Raji (cell line): Measurements from ENCODE around the gene AGAP1.

Experiments
- POLR2A ChIP-seq: IDR thresholded peaks from 2 replicates; pipeline ENCODE4 v1.6.1; 2011; ENCODE audit warnings: low read depth, low read length, control low read depth; ENCODE audit not compliant: insufficient read depth

AGAP1 gene

GRCh38 chr2:235600406-235600805 lies 106.6 kb downstream of the AGAP1 start:
- TF ChIP-seq POLR2A = no peak

DNA sequence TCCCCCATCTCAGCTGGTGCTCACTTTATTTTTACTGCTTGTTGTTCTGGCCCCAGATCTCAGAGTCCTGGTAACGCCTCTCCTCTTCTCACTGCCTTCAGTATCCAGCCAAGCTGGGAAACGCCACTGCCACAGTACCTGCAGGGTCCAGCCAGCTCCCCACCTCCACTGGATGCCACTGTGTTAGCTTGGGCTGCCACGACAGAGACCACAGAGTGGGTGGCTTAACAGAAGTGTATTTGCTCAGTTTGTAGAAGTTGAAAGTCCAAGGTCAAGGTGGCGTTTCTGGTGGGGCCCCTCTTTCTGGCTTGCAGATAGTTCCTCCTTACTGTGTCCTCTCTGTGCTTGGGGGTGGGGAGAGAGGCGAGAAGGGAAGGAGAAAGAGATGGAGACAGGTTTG lies 107.1 kb downstream of the AGAP1 start:
- TF ChIP-seq POLR2A = no peak

GRCh38 chr2:235601960-235602704 lies 108.3 kb downstream of the AGAP1 start:
- TF ChIP-seq POLR2A = no peak

GRCh38 chr2:235603659-235604058 lies 109.8 kb downstream of the AGAP1 start:
- no peak for TF ChIP-seq POLR2A

DNA sequence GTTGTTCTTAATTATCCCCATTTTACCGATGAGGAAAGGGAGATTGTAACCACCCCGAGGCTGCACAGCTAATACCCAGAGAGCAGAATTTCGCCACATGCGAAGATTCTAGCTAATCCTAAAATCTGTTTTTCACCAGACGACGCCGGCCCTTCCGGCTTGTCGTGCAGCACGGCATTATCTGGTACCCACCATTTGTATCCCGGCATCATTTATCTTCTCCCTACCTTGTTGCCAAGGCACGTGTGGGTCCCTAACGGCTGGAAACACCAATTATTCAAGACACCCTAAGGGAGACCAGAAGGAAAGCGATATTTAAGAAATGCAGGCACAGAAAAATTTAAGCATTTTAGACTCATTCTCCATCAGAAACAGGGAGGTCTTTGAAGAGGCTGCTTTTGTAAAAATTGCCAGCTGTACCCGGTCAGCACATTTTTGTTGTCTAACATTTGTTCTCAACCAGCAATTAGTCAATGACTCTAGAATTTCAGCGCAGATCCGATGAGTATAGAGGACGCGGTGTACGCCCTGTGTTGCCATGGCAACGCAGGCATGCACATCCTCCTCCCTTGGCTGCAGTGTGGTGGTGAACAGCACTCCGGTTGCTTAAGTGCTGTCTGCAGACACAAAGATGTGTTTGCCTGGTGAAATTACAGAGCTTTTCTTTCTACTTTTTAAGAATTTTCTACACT lies 111.6 kb downstream of the AGAP1 start:
- TF ChIP-seq POLR2A = no peak

DNA sequence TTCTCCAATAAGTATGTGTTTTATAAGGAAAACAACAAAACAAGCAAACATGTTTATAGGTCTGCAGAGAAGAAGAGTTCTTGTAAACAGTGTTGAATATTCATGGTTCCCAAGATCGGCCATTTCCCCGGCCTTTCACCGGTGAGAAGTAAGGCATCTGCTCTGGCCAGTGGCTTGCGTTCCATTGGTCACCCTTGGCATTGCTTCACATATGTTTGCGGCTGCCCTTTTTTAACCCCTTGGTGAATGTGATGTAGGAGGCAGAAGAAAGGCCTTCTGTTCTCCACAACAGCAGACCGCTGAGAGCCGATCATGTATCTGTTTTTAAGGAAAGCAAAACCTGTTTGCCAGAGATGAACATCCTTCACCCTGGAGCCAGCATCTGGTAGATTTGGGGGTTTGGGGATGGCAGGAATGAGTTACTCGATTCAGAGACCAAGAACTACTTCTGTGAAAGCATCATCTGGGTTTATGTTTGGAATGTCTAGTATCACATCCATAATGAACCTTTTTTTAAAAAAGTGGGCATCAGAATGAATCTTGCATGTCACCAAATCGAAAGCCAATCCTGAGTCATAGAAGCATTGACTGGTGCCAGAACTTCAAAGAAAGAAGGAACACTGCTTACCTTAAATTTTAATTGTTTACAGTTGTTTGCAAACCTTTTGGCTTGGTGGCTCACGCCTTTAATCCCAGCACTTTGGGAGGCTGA lies 112.3 kb downstream of the AGAP1 start:
- no peak for TF ChIP-seq POLR2A

GRCh38 chr2:235607546-235608199 lies 113.8 kb downstream of the AGAP1 start:
- no peak for TF ChIP-seq POLR2A

DNA sequence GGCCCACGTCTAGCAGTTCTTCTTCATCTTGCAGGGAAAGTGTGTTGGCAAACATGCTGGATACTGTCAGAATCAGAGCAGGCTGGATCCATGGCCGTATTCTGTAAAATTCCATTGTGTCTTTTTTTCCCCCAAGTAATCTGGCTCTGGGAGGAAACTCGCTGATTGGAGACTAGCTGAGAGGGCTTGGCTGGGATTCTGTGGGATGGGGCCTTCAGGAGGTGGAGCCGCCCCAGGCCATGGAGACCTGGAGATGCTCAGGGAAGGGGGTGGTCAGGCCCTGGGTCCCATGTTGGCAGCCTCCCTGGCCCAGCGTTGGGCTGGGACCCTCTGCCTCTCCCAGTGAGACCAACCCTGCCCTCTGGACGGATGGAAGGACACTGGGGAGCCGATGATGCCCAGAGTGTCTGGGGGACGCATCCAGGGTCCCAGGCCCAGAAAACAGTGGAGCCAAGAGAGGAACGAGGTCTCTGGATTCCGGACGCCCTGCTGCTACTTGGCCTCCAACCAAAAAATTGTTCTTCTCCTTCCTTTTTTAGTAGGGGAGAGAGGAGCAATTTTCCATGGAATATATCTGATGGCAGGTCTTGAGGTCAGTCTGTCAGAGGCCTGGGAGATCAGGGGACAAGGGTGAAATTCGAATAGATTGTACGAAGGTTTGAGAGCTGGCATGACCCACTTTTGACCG lies 114.5 kb downstream of the AGAP1 start:
- TF ChIP-seq POLR2A = no peak

GRCh38 chr2:235609321-235609720 lies 115.5 kb downstream of the AGAP1 start:
- TF ChIP-seq POLR2A = no peak

- TF ChIP-seq POLR2A = no peak
These were observed 115.9 kb downstream of the AGAP1 start for GRCh38 chr2:235609746-235610145.

GRCh38 chr2:235610696-235611257 lies 116.9 kb downstream of the AGAP1 start:
- TF ChIP-seq POLR2A = no peak

DNA sequence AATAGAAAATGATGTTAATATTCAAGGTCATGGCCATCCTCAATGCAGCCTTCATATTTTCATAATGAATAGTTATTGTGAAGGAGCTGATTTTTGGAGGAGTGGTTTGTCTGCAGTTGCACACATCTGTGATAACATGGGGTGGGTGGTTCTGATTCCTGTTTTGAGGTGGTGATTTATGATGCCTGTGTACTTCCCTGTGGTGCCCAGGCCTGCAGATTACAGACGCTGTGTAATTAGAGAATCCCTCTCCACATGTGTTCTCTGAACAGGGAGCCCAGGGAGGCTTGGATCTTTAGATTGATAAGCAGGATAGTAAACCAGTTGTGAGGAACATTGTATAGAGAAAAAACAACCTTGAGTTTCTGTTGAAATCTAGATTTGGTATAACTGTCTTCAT lies 117.5 kb downstream of the AGAP1 start:
- TF ChIP-seq POLR2A = no peak

DNA sequence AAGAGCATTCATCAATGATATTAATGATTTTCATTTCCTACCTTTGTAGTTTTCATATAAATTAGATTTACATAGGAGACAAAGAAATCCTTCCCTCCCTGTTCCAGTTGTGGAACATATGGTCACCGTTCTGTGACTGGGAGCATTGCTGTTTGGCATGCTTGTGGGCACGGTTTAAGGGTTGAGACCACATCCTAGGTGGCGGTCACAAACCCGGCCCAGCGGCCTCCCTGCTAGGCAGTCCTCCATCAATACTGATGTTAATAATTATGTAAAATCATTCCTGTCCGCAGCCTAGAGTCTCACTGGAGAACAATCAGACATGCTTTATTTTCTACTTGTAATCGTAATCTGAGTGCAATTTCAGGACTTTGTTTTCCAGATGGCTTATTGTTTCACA lies 117.9 kb downstream of the AGAP1 start:
- no peak for TF ChIP-seq POLR2A

DNA sequence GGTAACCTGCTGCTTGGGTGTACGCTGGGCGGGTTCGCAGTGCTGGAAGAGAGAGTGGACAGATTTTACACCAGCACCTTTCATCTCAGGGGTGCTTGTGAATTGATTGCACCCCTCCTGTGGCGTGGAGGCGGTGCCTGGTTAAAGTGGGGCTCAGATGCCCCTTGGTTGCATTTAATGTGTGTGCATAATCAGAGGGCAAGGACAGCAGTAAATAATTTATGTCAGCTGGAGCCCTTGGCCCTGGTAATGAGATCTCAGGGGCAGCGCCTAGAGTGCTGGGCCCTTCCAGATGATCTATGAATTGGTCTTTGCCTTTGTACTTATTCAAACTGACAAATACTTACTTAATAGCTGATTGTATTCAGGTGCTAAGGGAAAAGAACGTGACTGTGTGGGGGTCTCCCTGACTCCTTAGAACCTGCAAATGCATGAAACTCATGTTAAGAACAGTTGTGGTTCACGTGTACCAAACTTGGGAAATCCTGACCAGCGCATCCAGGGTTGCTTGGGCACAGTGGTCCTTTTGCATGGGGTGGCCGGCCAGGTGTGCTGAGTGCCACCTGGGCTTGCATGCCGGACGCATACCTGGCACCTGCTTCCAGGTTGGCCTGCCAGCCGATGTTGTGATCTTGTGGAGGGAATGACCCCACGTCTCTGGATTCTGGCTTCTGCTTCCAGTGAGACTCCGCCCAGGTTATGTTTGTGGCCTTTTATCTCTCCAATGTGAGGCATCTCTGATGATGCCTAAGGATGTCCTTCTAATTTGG lies 118.5 kb downstream of the AGAP1 start:
- no peak for TF ChIP-seq POLR2A
